ENCODE results near the gene EIF3M.
"Not testable (repeated sequence)": the region's sequence is repeated elsewhere in the genome, so short reads cannot be mapped to it uniquely, and the experiment has no call there.

The EIF3M gene

DNA sequence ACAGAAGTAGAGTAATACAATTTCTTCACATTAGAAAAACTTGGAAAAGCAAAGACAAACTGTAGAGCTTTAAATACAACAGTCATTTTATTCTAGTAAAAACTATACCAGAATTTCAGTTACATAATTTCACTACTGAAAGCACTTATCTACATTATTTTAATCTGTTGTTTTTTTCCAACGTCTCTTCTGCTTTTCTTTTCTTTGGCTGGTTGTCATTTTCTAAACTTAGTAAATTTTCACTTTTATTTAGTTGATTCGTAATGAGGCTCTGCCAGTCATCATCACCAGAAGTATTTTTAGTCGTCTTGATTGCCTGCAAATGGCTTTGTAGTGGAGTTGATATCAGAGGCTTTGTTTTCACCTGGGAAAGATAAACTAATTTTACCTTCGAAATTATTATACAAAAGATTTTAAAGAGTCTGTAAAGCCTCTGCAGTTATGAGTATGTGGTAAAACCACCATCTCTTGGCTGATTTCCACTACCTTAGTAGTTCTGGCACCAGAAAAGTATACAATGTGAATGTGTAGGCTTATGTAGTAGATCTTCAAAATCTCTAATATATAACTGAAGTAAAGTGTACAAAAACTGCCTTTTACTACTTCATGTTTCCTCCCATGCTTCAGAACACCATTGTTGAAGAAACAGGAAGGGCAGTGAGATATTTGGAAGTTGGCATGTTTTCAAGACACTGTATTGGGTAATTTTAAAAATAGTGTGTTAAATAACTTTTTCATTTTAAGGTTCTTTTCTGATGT, 19.2 kb downstream of the EIF3M start:
- no peak for DNase-seq

DNA sequence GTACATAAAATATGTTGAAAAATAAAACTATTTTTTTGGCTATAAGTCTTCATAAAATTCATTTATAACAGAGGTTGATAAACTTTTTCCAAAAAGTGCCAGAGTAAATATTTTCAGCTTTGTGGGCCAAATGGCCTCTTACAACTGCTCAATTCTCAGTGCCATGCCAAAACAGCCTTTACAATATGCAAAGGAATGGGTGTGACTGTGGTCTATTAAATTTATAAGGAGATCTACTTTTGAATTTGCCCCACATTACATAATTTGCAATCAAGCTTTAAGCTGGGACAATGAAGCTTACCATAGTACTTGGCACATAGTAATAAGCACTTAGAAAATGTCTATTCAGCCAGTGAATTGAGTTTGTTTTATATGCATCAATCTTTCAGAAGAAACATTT, 22.6 kb downstream of the EIF3M start:
- DNase-seq: no peak

DNA sequence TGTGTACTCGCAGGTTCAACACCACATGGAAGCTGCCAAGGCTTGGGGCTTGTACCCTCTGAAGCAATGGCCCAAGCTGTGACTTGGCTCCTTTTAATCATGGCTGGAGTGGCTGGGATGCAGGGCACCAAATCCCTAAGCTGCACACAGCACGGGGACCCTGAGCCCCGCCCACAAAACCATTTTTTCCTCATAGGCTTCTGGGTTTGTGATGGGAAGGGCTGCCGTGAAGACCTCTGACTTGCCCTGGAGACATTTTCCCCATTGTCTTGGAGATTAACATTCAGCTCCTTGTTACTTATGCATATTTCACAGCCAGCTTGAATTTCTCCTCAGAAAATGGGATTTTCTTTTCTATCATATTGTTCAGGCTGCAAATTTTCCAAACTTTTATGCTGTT, 25.2 kb downstream of the EIF3M start:
- DNase-seq: not testable (repeated sequence)

DNA sequence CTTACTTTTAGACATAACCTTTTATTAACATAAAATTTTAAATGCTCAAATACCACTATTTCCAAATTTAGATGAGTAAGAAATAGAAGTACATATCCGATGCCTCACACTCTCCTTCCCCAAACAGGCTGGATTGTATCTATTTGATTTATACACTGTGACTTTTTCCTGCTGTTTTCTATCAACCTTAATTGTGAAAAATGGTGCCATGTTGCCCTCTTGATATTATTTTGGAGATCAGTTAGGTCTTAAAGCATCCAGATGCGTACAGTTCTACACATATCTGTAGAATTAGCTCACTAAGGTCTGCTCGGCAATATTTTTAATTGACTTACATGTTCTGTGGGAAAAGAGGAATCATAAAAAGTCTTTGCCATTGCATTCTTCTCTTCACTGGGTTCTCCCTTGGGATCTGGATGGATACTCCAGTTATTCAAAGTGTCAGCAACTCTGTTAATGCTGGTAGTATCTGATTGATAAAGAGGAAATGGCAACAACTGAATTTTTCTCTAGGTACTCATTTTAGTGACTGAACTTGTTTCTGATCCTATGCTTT, 27.2 kb downstream of the EIF3M start:
- no peak for DNase-seq

DNA sequence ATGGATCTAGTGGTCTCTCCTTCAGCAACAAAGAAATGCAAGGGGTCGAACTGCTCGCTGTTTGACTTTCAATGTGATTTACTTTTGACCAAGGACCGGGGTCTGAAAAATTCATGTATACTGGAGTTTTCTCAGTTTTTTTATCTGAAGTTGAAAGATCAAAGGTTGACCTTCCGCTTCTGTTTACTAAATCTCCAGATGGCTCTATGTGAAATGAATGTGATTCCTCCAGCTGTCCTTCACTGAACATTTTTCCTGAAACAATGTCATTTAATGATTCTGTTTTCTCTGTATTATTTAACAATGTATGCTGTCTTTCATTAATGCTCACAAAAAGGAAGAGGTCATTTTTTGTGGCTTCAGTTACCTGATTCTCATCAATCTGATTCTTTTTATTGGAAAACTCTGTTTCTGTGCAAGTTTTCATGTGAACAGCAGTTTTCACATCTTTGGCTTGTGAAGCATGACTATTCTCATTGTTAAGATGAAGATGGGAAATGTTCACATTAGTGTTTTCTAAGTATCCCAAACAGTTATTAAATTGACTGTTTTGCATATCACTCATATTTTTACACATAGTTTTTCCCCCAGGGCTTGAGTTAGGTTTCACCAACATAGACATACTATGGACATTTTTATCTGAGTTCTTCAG, 30.0 kb downstream of the EIF3M start:
- no peak for DNase-seq

DNA sequence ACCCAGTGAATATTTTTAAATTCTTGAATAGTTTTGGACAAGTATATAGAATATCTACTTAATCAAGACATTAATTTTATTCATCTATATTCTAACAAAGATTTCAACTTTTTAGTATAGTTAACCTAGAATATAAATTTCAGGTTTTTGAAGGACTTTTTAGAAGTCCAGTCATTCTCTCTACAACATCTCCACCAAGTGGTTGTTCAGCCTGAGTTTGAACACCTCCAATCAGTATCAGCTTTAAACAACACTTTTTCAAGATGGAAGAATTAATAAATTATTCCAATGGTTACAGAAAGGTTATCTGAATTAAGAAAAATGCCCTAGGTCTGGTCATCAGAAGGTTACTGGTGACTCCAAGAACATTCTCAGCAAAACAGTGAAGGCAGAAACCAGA, 31.8 kb downstream of the EIF3M start:
- no peak for DNase-seq

DNA sequence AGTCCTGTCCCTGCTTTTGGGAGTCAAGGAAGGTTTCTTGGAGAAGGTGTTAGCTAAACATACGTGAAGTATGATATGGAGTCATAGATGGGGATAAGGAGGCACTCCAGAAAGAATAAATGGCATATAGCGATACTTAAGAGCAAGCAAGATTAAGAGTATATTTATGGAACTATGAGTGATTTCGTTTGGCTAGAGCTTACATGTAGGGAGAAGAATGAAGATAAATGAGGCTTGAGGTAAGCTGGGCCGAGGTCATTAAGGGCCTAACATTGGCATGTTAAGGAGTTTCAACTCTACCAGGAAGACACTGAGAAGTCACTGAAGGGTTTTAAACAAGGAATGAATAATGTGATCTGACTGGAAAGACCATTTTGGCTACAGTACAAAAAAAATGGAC, 33.3 kb downstream of the EIF3M start:
- DNase-seq: no peak

DNA sequence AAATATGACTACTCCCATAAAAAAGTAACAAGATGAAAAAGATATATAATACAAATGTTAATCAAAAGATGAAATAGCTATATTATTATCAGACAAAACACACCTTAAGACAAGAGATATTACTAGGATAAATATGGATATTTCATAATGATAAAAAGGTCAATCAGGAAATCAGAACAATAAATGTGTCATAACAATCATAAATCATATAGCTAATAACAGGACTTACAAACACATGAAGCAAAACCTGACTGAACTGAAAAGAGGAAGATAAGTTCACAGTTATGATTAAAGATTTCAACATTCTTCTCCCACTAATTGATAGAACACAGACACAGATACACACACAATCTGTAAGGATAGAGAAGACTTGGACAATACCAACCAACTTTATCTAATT, 47.2 kb downstream of the EIF3M start:
- no peak for DNase-seq

DNA sequence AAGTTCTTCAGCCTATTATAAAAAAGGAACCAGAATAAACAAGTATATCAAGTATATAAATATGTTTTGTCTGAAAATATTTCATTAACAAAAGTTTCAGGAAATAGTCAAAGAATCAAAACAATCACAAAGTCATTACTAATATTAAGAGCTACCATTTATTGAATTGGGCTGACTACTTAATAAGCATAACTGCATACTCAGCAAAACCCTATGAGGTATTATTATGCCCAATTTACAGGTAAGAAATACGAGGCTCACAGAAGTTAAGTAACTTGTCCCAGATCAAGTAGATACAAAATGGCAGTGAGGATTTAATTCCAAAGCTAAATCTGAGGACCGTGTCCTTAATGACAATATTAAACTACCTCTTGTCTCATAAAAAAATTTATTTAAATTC, 52.2 kb downstream of the EIF3M start:
- DNase-seq: no peak

DNA sequence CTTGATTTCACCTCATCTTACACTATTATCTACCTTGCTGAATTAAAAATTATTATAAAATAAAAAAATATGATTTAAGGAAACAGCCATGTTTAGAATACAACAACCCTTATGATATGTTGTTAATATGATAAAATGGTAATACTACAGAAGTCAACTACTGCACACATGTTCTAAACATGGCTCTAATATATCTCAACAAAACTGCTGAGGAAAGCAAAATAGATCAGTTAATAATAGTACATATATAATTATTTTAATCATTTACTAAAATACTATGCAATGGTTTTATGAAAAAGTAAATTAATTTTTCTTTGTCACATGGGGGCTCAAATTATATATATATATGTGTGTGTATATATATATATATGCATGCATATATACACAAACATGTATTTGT, 57.7 kb downstream of the EIF3M start:
- DNase-seq: no peak

DNA sequence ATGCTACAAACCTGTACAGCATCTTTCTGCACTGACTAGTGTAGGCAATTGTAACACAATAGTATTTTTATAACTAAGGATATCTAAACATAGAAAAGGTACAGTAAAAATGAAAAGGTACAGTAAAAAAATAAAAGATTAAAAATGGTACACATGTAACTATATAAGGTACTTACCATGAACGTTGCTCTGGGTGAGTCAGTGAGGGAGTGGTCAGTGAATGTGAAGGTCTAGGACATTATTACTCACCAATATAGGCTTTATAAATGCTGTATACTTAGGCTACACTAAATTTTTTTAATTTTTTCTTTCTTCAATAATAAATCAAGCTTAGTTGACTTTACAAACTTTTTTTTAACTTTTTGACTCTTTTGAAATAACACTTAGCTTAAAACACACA, 59.9 kb downstream of the EIF3M start:
- no peak for DNase-seq

All from DMS79 (cell line).